ENCODE measurements around the gene KRT75.

DNA sequence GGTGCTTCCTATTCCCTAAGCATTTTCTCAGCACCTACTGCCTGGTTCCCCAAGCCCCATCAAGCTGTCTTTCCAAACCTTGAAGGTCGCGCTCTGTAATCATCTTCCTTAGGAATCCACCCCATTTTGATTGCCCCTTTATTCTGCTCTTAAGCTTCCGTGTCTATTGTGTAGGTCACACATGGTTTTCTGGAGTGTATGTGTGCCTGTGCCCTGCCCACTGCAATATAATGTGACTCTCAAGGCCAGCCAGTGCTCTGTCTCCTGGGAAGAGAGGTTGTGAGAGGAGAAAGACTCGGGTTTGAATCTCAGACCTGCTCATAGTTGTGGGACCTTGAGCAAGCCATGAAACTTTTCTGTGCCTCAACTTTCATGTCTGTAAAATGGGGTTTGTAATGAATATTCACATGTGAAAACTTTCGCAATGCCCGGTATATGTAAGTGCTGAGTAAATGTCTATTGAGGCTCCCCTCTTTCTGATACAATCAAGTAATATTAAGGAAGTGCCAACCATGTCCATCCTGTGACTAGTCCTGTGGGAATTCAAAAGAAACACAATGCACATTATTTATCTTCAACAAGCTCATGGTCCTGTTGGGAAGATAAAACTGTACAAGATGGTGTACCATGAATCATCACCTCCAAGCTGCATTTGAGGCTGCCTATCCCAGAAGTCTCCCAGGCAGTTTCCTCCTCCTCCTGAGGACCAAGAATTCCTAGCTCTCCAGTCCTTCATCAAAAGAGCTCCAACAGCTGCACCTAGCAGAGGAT lies 774 bp upstream of the KRT75 start:
- TF ChIP-seq, protein P1, sequence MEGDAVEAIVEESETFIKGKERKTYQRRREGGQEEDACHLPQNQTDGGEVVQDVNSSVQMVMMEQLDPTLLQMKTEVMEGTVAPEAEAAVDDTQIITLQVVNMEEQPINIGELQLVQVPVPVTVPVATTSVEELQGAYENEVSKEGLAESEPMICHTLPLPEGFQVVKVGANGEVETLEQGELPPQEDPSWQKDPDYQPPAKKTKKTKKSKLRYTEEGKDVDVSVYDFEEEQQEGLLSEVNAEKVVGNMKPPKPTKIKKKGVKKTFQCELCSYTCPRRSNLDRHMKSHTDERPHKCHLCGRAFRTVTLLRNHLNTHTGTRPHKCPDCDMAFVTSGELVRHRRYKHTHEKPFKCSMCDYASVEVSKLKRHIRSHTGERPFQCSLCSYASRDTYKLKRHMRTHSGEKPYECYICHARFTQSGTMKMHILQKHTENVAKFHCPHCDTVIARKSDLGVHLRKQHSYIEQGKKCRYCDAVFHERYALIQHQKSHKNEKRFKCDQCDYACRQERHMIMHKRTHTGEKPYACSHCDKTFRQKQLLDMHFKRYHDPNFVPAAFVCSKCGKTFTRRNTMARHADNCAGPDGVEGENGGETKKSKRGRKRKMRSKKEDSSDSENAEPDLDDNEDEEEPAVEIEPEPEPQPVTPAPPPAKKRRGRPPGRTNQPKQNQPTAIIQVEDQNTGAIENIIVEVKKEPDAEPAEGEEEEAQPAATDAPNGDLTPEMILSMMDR (IDR thresholded peaks at IDR 0.05) = no peak
- TF ChIP-seq EP300 (IDR thresholded peaks at IDR 0.05) = no peak
- no peak for TF ChIP-seq POLR2A (IDR thresholded peaks at IDR 0.05)

All from stomach (tissue), 4 donors.